A172 (cell line): Measurements from ENCODE around the gene ACSM4. TPM values are rescaled to one million over a fixed set of nuclear protein-coding genes. Genes with fewer than 3 reads are reported as not detected.
A peak's percentile ranks its signal among the peaks of the same experiment; 100 is the strongest.

Source experiments
- DNase-seq: peaks from one replicate; pipeline ENCODE4 v3.0.0-alpha.2; 2015; ENCODE audit warnings: low spot score
- total RNA-seq: library from RNA; depleted of rRNA; stranded (reverse); fragments of >200 nt; shearing (Covaris generic); gene quantifications from 2 replicates; pipeline ENCODE4 v1.2.3, GENCODE V29; 2014; rRNA removed

The ACSM4 gene
- total RNA-seq, 1 experiment from 2014 or later = not detected

DNA sequence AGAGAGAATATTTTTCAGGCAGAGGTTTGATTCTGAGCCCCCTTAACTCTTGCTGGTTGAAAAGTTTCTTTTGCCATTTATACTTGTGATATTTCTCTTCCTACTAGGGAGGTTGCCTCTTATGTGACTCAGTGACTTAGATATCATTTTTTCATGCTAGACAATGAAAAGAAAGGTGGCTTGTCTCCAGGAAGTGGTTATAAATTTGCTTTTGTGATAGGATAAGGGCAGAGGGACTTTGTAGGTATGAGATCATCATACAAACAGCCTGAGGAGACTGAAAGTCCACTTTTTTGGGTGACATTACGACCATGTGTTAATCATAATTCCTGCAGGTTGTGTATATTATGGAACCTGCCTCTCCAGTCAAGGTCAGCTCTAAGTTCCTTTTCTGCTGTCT lies 35.8 kb downstream of the ACSM4 start:
- DNase-seq = no peak

DNA sequence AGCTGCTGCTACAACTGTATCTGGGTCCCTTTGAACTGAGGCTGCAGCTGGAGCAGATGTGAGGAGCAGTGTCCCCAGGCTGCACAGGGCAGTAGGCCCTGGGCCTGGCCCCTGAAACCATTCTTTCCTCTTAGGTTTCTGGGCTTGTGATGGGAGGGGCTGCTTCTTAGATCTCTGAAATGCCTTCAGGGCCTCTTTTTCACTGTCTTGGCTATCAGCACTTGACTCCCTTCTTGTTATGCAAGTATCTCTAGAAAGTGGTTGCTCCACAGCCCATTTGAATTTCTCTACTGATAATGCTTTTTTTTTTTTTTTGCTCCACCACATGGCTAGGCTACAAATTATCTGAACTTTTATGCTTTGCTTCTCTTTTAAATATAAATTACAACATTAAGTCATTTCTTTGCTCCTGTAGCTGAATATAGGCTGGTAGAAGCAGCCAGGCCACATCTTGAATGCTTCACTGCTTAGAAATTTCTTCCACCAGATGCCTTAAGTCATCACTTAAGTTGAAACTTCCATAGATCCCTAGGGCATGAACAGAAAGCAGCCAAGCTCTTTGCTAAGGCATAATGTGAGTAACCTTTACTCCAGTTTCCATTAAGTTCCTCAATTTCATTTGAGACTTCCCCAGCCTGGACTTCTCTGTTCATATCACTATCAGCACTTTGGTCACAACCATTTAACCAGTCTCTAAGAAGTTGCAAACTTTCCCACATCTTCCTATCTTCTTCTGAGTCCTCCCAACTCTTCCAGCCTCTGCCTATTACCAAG lies 41.1 kb downstream of the ACSM4 start:
- no peak for DNase-seq

DNA sequence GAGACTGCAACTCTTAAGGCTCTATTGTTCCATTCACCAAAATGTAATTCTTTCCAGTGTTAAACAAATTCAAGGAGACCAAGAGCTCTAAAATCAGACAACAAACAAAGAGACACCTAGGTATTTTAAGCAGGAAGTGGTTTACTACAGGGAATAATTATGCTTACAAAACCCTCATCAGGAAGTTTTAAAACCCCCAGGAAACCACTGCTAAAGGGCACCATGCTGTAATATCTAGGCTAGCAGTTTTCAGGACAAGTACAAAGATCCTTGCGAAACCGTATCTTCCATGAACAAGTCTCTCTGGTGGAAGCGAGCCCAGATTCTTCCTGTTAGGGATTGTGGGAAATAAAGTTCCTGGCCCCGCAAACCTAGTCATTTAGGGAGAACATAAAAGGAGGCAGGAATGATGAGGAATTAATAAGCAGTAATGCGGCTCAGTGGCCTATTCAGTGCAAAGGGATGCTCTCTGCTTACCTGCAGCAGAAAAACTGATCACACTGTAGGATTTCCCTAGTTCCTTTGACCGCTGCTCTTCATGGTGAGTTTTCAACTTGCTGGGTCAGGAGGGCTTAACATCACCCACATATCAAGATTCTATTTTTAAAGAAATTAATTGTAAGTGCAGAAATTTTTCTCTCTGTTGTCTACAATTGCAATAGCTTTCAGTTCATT lies 42.8 kb downstream of the ACSM4 start:
- peak; percentile 8 for DNase-seq

DNA sequence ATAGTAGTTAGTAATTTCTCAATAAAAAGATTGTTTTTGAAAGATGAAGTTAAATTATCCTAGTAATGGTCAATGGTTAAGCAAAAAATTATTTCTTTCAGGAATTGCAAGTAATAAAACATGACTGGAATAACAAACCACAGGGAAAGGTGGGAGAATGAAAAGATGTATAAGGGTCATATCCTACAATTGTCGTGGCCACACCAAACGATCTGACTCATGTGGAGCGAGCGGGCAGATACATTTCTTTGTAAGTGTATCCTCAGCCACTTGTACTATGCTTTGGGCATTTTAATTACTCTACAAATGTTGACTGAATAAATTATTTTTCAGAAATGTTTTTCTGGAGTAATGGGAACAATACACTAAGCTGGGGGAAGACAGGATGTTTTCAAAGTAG lies 45.5 kb downstream of the ACSM4 start:
- DNase-seq = no peak

DNA sequence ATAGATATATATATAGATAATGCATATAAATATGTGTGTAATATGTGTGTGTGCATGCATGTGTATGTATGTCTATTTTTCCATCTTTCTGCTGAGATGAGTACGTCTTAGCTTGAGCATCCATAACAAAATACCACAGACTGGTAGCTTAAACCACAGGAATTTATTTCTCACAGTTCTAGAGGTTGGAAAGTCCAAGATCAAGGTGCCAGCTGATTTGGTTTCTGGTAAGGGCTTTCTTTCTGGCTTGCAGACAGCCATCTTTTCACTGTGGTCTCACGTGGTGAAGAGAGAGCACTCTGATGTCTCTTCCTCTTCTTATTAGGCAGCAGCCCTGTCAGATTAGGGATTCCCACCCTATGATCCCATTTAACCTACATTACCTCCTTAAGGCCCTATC lies 47.3 kb downstream of the ACSM4 start:
- no peak for DNase-seq

DNA sequence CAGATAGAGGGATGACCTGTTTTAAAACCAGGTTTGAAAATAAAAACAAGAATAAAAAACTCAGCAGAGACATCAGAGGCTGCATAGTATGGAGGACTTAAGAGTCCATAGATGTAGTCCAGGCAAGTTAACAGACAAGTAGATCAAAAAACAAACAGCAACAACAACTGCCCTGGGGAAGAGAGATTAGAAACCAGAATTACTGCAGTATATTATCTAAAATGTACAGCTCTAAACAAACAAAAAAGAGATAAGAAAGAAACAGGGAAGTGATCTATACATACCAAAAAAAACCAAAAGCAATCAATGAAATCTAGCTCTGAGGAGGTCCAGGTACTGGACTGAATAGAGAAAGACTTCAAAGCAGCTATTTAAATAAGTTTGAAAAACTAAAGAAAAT lies 48.8 kb downstream of the ACSM4 start:
- no peak for DNase-seq

DNA sequence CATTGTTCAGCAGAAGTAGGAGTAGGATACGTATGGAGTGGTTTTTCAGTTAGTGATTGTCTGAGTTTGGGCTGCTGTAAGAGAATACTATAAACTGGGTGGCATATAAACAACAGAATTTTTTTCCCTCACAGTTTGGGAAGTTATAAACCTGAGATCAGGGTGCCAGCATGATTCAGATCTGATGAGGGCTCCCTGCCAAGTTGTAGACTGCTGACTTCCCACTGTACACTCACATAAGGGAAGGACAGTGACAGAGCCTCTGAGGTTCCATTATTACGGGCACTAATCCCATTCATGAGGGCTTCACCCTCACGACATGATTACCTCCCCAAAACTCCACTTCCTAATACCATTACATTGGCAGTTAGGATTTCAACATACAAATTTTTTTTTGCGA lies 50.7 kb downstream of the ACSM4 start:
- DNase-seq = no peak

DNA sequence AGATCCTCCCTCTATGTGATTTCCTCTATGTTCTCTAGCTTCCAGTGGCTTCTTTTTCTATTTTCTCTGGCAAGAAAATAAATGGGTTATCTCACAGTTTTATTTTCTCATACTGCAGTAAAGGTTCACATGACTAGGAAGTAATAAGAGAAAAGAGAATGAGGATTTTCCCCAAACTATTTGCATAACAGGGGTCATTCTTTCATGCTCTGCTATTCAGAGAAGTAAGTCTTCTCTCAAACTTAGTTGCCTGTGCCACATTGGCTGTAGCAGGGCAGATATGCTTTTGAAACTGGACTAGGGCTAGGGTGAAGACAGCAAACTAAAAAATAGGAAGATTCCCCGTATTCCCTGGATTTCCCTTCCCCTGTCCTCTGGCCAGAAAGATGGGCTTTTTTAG lies 57.4 kb downstream of the ACSM4 start:
- no peak for DNase-seq

DNA sequence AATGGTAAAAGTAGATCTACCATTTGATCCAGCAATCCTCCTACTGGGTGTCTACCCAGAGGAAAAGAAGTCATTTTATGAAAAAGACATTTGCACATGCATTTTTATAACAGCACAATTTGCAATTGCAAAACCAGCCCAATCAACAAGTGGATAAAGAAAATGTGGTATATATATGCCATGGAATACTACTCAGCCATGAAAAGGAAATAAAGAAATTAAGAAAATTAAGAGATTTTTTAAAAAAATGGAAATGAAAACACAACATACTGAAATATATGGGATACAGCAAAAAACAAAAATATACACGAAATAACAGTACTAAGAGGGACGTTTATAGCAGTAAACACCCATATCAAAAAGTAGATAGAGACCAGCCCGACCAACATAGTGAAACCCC lies 58.9 kb downstream of the ACSM4 start:
- DNase-seq = no peak

DNA sequence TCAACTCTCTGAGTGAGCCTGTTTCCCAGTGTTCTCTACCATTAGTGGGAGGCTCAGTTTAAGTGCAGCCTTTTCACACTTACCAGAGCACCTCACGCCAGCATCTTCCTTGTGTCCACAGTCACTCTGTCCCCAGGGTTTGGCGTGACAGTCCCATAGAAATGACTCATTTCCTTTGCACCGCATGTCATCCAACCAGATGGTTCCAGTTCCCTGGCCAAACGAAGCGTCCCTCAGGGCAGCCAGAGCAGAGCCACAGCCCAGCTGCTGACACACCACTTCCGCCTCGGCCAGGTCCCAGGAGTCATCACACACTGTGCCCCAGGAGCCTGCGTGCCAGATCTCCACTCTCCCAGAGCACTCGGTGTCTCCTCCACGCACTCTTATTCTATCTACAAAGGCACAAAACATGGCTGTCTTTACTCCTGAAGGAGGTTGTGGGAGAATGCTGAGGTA lies 65.4 kb downstream of the ACSM4 start:
- peak; percentile 61 for DNase-seq

DNA sequence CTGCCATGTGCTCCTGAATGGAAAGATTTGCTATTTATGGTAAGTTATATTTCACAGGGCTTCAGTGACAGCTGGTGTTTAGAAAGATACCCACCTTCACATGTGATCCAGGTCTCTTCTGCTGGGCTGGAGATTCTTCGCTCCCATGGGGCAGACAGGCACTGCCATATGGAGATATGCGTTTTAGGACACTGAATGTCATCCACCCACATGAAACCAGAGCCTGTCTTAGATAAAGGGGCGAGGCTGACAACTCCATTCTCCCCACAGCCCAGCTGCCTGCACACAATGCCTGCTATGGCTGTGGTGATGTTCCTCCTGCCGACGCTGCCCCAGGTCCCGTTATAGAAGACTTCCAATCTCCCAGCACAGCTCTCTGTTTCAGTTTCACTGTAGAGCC lies 69.4 kb downstream of the ACSM4 start:
- no peak for DNase-seq

DNA sequence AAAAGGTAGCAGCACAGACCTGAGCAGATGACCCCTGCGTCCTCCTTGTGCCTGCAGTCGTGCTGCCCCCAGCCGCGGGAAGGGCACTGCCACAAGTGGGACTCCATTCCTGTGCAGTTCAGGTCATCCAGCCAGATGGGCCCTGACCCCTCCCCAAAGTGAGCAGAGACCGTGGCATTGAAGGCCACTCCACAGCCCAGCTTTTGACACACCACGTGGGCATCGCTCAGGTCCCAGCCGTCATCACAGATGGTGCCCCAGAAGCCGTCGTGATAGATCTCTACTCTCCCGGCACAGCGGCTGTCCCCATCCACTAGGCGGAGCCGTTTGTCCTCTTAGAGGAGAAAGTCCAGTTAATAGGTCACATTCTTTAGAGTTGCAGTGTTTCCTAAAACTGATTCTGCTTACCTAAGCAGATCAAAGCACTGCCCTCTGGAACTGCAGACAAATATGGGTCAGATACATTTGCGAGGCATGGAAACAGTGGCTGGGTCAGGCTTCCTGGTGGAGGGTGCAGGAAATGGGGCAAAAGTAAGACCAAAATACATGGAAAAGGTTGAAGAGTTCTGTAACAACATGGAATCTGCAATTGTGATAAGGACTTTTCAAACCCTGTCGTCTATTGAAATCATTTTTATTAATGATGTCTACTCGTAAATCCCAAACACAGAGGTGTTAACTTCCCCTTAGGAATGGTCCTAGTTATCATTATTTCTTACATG lies 70.7 kb downstream of the ACSM4 start:
- peak; percentile 41 for DNase-seq

DNA sequence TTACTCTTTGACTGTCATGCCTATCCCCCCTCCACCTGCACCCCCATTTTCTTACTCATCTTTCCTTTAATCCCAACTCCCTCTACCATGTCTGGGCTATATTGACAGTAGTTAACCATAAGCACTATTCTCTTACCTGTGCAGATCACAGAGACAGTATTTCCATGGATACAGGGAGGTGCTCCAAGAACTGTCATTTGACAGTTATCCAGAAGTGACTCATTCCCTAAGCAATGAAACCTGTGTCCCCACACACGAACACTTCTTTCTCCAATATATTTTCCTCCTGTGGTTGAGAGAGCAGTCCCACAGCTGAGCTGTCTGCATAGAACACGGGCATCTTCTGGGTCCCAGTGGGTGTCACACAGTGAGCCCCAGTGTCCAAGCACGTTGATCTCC lies 71.3 kb downstream of the ACSM4 start:
- DNase-seq = no peak

DNA sequence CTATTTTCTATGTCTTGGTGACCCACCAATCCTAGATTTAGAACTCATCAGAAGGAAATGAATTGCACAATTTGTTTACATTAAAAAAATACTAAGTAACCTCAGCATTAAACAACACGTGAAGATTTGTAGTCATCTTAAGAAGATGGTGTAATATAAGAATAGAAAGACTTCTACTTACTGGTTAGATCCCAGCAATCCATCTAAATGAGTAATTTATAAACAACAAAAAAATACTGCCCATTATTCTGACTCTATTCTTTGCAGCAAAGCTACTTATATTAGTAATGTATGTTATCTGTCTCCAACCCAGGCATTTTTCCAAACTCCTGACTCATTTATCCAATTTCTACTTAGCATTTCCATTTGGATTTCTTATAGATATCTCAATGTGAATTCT lies 72.3 kb downstream of the ACSM4 start:
- DNase-seq = peak; percentile 5

Other genes starting within 250 kb of the ACSM4 start
- 20.3 and 39.8 TPM in 2 replicates for gene C1S, start 243.4 kb upstream of the ACSM4 start, total RNA-seq
- gene C1R, start 211.6 kb upstream of the ACSM4 start, total RNA-seq = 10.7 and 16.0 TPM in 2 replicates
- gene C1RL, start 194.9 kb upstream of the ACSM4 start, total RNA-seq = 5.8 and 11.0 TPM in 2 replicates
- 0.31 TPM in 1 of 2 replicates, not detected in the other for gene RBP5, start 175.2 kb upstream of the ACSM4 start, total RNA-seq
- 8.5 and 15.6 TPM in 2 replicates for gene CLSTN3, start 173.7 kb upstream of the ACSM4 start, total RNA-seq
- 18.9 and 21.0 TPM in 2 replicates for gene PEX5, start 114.4 kb upstream of the ACSM4 start, total RNA-seq
- 1.7 and 8.8 TPM in 2 replicates for gene CD163L1, start 140.1 kb downstream of the ACSM4 start, total RNA-seq
- gene CD163, start 199.7 kb downstream of the ACSM4 start, total RNA-seq = 0.02 TPM in 1 of 2 replicates, not detected in the other